ENCODE results near the gene PBRM1.

PBRM1 gene

GRCh38 chr3:52655895-52656294, 29.8 kb downstream of the PBRM1 start:
- no peak for DNase-seq

GRCh38 chr3:52651592-52651991, 34.1 kb downstream of the PBRM1 start:
- no peak for DNase-seq

GRCh38 chr3:52650439-52650838, 35.3 kb downstream of the PBRM1 start:
- DNase-seq: no peak

- no peak for DNase-seq
Observed at GRCh38 chr3:52649461-52650210, 36.1 kb downstream of the PBRM1 start.

GRCh38 chr3:52645549-52645948, 40.2 kb downstream of the PBRM1 start:
- no peak for DNase-seq

GRCh38 chr3:52636673-52637072, 49.0 kb downstream of the PBRM1 start:
- DNase-seq: no peak

- DNase-seq: no peak
Observed at GRCh38 chr3:52633786-52634185, 51.9 kb downstream of the PBRM1 start.

GRCh38 chr3:52625041-52625440, 60.7 kb downstream of the PBRM1 start:
- DNase-seq: no peak

GRCh38 chr3:52623234-52623792, 62.4 kb downstream of the PBRM1 start:
- no peak for DNase-seq

GRCh38 chr3:52620580-52620979, 65.1 kb downstream of the PBRM1 start:
- no peak for DNase-seq

GRCh38 chr3:52615166-52615565, 70.5 kb downstream of the PBRM1 start:
- DNase-seq: no peak

GRCh38 chr3:52614689-52615088, 71.0 kb downstream of the PBRM1 start:
- DNase-seq: no peak

GRCh38 chr3:52609316-52609815, 76.3 kb downstream of the PBRM1 start:
- DNase-seq: no peak

- DNase-seq: no peak
Observed at GRCh38 chr3:52608337-52608736, 77.4 kb downstream of the PBRM1 start.

- no peak for DNase-seq
Observed at GRCh38 chr3:52606373-52607085, 79.2 kb downstream of the PBRM1 start.

- DNase-seq: no peak
Observed at GRCh38 chr3:52600258-52600657, 85.5 kb downstream of the PBRM1 start.

- DNase-seq: no peak
Observed at GRCh38 chr3:52596658-52597265, 89.0 kb downstream of the PBRM1 start.

- no peak for DNase-seq
Observed at GRCh38 chr3:52593103-52593502, 92.6 kb downstream of the PBRM1 start.

GRCh38 chr3:52574056-52574965, 111.4 kb downstream of the PBRM1 start:
- no peak for DNase-seq

GRCh38 chr3:52572221-52572620, 113.5 kb downstream of the PBRM1 start:
- no peak for DNase-seq

- DNase-seq: no peak
Observed at GRCh38 chr3:52570076-52570475, 115.6 kb downstream of the PBRM1 start.

- no peak for DNase-seq
Observed at GRCh38 chr3:52568069-52568468, 117.6 kb downstream of the PBRM1 start.

Measured in NCI-H748 treated with DMSO at 0.1 percent for 48 hours (cell line).